GM12892 (cell line): ENCODE results near the gene KLF16. TPM values are rescaled to one million over a fixed set of nuclear protein-coding genes. Genes with fewer than 3 reads are reported as not detected.

Source experiments
- DNase-seq: peaks from one replicate; pipeline ENCODE4 v3.0.0; 2011; ENCODE audit not compliant: insufficient read length
- FAIRE-seq: peaks from 2 replicates; lab custom pipeline; 2011; peaks lifted over from hg19 to GRCh38; lab: Jason Lieb, UNC
- POLR2A ChIP-seq: IDR thresholded peaks from 2 replicates; pipeline ENCODE4 v1.6.1; 2011; ENCODE audit warnings: low read depth, low read length, control low read depth
- POLR2AphosphoS5 ChIP-seq: IDR thresholded peaks from 2 replicates; pipeline ENCODE4 v1.6.1; 2011; ENCODE audit warnings: low read depth, low read length, control low read depth
- TAF1 ChIP-seq: IDR thresholded peaks from 2 replicates; pipeline ENCODE4 v1.6.1; 2011; ENCODE audit warnings: low read depth, mild to moderate bottlenecking, control low read depth, low read length, borderline replicate concordance
- polyA plus RNA-seq: library from polyadenylated mRNA; unstranded; fragments of >200 nt; gene quantifications from one replicate; pipeline ENCODE4 v1.2.1, GENCODE V29; 2012; ENCODE audit warnings: missing spikeins, inconsistent platforms; ENCODE audit not compliant: missing spikeins

KLF16 gene
- polyA plus RNA-seq: 4.3 TPM

- peak; percentile 81; the same call in 1 of the 2 replicates for TF ChIP-seq POLR2A
- no peak for TF ChIP-seq POLR2AphosphoS5
- TF ChIP-seq TAF1: no peak
- FAIRE-seq (no peak), DNase-seq (no peak)
Measured at GRCh38 chr19:1863328-1863637, at the start of gene KLF16. Gene KLF16, minus strand, starts transcription at chr19:1863579. Its CDS starts 82 bp downstream, at chr19:1863497.

GRCh38 chr19:1912760-1913505 lies 49.6 kb upstream of the KLF16 start:
- DNase-seq (no peak), FAIRE-seq (no peak)
- TF ChIP-seq POLR2A (no peak), TAF1 (no peak), POLR2AphosphoS5 (no peak)

- no peak for DNase-seq
- FAIRE-seq: no peak
- TF ChIP-seq POLR2AphosphoS5 (no peak), TAF1 (no peak), POLR2A (no peak)
Measured at GRCh38 chr19:1911995-1912394, 48.6 kb upstream of the KLF16 start.

- no peak for DNase-seq
- TF ChIP-seq POLR2A (no peak), TAF1 (no peak)
- no peak for FAIRE-seq
Measured at GRCh38 chr19:1911098-1911497, 47.7 kb upstream of the KLF16 start.

GRCh38 chr19:1910177-1910576 lies 46.8 kb upstream of the KLF16 start:
- no peak for FAIRE-seq
- DNase-seq: no peak
- TF ChIP-seq POLR2AphosphoS5: no peak
- no peak for TF ChIP-seq TAF1
- TF ChIP-seq POLR2A: no peak

- TF ChIP-seq TAF1 (no peak), POLR2AphosphoS5 (no peak), POLR2A (no peak)
- FAIRE-seq (no peak), DNase-seq (no peak)
Measured at GRCh38 chr19:1909761-1910080, 46.3 kb upstream of the KLF16 start.

GRCh38 chr19:1908364-1908678 lies 44.9 kb upstream of the KLF16 start:
- TF ChIP-seq POLR2AphosphoS5: no peak
- TF ChIP-seq POLR2A: no peak
- no peak for TF ChIP-seq TAF1
- no peak for DNase-seq
- no peak for FAIRE-seq

- FAIRE-seq (no peak), DNase-seq (no peak)
- TF ChIP-seq TAF1: no peak
- no peak for TF ChIP-seq POLR2A
- TF ChIP-seq POLR2AphosphoS5: no peak
Measured at GRCh38 chr19:1907563-1908363, 44.4 kb upstream of the KLF16 start.

GRCh38 chr19:1906985-1907562 lies 43.7 kb upstream of the KLF16 start:
- DNase-seq (no peak), FAIRE-seq (no peak)
- no peak for TF ChIP-seq TAF1
- TF ChIP-seq POLR2AphosphoS5: no peak
- no peak for TF ChIP-seq POLR2A

- no peak for DNase-seq
- FAIRE-seq: peak; percentile 58
- TF ChIP-seq TAF1: no peak
- no peak for TF ChIP-seq POLR2A
- no peak for TF ChIP-seq POLR2AphosphoS5
Measured at GRCh38 chr19:1905863-1906375, 42.5 kb upstream of the KLF16 start.

- DNase-seq: peak; percentile 93
- FAIRE-seq: peak; percentile 99
Measured at GRCh38 chr19:1905110-1905862, 41.9 kb upstream of the KLF16 start, which contains the start of the genes ADAT3 and SCAMP4. Gene ADAT3, plus strand, starts transcription at chr19:1905399. Its CDS starts 6,649 bp downstream, at chr19:1912048. Gene SCAMP4, plus strand, starts transcription at chr19:1905399. Its CDS starts 9,621 bp downstream, at chr19:1915020.

GRCh38 chr19:1904860-1905109 lies 41.4 kb upstream of the KLF16 start:
- FAIRE-seq: no peak
- DNase-seq: no peak
- TF ChIP-seq TAF1 (no peak), POLR2AphosphoS5 (no peak), POLR2A (no peak; the same call in 1 of the 2 replicates)

More at GRCh38 chr19:1905110-1905862, 41.9 kb upstream of the KLF16 start, which contains the start of the genes ADAT3 and SCAMP4:
- TF ChIP-seq POLR2A: peak; percentile 56; the same call in 1 of the 2 replicates
- no peak for TF ChIP-seq POLR2AphosphoS5
- TF ChIP-seq TAF1: no peak
